ENCODE data around the gene ZNF28.
"Not testable (repeated sequence)": the region's sequence is repeated elsewhere in the genome, so short reads cannot be mapped to it uniquely, and the experiment has no call there.

Gene ZNF28

DNA sequence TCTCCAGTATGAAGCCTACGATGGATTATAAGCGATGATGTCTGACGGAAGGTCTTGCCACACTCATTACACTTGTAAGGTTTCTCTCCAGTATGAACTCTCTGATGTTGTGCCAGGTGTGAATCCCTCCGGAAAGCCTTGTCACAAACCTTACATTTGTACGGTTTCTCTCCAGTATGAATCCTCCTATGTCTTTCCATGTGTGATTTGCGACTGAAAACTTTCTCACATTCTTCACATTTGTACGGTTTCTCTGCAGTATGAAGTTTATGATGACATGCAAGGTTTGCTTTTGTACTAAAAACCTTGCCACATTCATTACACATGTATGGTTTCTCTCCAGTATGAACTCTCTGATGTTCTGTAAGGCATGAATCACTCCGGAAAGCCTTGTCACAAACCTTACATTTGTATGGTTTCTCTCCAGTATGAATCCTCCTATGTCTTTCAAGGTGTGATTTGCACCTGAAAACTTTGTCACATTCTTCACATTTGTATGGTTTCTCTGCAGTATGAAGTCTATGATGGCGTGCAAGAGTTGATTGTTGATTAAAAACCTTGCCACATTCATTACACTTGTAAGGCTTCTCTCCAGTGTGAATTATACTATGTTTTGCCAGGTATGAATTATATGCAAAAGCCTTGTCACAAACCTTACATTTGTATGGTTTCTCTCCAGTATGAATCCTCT lies 21.3 kb downstream of the ZNF28 start:
- ATAC-seq, result not testable (repeated sequence)

DNA sequence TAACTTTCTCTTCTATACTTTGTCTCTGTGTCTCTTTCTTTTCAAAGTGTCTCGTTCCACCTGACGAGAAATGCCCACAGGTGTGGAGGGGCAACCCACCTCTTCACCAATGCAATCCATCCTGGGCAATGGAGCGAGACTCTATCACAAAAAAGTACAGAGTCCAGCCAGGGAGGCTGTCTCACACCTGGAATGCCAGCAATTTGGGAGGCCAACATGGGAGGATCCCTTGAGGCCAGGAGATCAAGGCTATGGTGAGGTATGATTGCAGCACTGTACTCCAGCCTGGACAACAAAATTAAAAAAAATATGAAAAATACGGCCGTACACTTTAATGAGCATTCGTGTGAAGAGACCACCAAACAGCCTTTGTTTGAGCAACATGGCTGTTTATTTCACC lies 32.0 kb downstream of the ZNF28 start:
- ATAC-seq, result no peak
- TF ChIP-seq ZFP3 (CRISPR knock-in tag; IDR thresholded peaks at IDR 0.05) (no peak), SNAI2 (CRISPR knock-in tag; IDR thresholded peaks at IDR 0.05) (no peak), PPARA (CRISPR knock-in tag; IDR thresholded peaks at IDR 0.05; ENCODE audit: borderline replicate concordance) (no peak), ESRRG (CRISPR knock-in tag; IDR thresholded peaks at IDR 0.05) (no peak), OSR1 (CRISPR knock-in tag; IDR thresholded peaks at IDR 0.05) (no peak), TCF4 (CRISPR knock-in tag; IDR thresholded peaks at IDR 0.05; ENCODE audit: borderline replicate concordance) (no peak), CSDC2 (CRISPR knock-in tag; IDR thresholded peaks at IDR 0.05) (no peak), ARNTL (CRISPR knock-in tag; IDR thresholded peaks at IDR 0.05; ENCODE audit: borderline replicate concordance, low read depth) (no peak)
- TF ChIP-seq, protein P1, sequence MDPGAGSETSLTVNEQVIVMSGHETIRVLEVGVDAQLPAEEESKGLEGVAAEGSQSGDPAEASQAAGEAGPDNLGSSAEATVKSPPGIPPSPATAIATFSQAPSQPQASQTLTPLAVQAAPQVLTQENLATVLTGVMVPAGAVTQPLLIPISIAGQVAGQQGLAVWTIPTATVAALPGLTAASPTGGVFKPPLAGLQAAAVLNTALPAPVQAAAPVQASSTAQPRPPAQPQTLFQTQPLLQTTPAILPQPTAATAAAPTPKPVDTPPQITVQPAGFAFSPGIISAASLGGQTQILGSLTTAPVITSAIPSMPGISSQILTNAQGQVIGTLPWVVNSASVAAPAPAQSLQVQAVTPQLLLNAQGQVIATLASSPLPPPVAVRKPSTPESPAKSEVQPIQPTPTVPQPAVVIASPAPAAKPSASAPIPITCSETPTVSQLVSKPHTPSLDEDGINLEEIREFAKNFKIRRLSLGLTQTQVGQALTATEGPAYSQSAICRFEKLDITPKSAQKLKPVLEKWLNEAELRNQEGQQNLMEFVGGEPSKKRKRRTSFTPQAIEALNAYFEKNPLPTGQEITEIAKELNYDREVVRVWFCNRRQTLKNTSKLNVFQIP (CRISPR knock-in tag; IDR thresholded peaks at IDR 0.05; ENCODE audit: borderline replicate concordance, low read depth), result no peak

DNA sequence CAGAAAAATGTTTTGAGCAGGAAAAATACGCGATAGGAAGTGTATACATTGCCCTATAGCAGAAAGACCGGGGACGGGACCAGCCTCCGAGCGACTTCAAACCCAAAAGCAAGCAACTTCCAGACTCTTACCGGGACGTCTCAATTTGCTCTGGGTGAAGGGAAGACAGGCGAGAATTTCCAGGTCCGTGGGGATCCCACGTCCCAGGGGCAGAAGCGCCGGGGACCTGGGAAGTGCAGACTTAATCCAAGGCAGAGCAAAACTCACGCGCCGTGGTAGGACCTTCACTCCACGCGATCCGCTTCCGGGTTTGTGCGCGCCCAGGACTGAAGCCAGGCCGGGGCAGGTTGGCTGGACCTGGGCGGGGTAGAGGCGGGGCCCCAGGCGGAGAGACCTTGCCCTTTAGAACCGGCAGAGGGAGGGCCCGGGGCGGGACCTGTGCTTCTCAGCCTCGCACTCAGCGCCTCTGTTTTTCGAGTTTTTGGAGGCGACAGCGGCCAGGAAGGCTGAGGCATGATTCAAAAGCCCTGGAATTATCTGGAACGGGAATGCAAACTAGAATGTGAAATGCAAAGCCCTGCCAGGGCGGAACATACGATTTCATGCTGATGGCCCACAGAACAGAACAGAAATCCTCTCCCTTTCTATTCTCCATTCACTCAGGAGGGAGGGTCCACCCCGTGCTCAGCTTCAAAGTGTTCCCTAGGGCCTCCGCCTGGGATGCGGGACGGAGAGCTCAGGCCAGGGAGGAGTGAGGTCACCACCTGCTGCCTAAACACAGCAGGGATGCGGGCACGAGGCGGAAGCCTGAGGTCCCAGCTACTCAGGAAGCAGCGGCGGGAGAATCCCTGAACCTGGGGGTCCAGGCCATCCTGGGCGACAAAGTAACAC lies 34.7 kb downstream of the ZNF28 start, which contains the start of gene ZNF600:
Gene ZNF600 (minus strand): TSS at position 328 of the 891 bp plus-strand sequence. CDS start 7,903 bp downstream, outside the sequence.
- ATAC-seq, result peak; percentile 99

DNA sequence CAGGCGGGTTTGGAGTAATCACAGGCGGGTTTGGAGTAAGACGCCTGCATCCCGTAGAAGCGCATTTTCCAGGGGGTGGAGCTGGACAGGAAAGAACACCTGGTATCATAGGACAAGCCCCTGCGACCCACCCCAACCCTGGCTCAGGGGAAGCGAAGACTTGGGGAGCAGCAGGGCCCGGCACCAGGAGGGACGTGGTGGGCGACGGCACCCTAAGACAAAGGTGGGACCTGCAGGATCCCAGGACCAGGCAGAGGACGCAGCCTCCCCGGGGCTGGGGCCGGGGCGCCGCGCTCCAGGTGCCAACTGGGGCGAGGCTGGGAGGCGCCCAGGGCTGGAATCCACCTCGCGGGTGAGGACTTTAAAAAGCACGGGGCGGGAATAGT lies 35.4 kb downstream of the ZNF28 start:
- peak; percentile 58 for ATAC-seq

More for the DNA sequence above, 35.4 kb downstream of the ZNF28 start:
- TF ChIP-seq CSDC2 (CRISPR knock-in tag; IDR thresholded peaks at IDR 0.05) (no peak), SNAI2 (CRISPR knock-in tag; IDR thresholded peaks at IDR 0.05) (no peak), ZNF70 (CRISPR knock-in tag; IDR thresholded peaks at IDR 0.05) (no peak), ZC3H10 (CRISPR knock-in tag; IDR thresholded peaks at IDR 0.05) (no peak), TCF4 (CRISPR knock-in tag; IDR thresholded peaks at IDR 0.05; ENCODE audit: borderline replicate concordance) (no peak), ZFP3 (CRISPR knock-in tag; IDR thresholded peaks at IDR 0.05) (no peak), ARNTL (CRISPR knock-in tag; IDR thresholded peaks at IDR 0.05; ENCODE audit: borderline replicate concordance, low read depth) (no peak), TOX (CRISPR knock-in tag; IDR thresholded peaks at IDR 0.05; ENCODE audit: borderline replicate concordance) (no peak), BACH2 (CRISPR knock-in tag; IDR thresholded peaks at IDR 0.05; ENCODE audit: borderline replicate concordance) (no peak), GLIS3 (CRISPR knock-in tag; IDR thresholded peaks at IDR 0.05) (no peak), OSR1 (CRISPR knock-in tag; IDR thresholded peaks at IDR 0.05) (no peak), ZNF8 (CRISPR knock-in tag; IDR thresholded peaks at IDR 0.05) (no peak), ISL1 (CRISPR knock-in tag; IDR thresholded peaks at IDR 0.05) (no peak)
- TF ChIP-seq, protein P2, sequence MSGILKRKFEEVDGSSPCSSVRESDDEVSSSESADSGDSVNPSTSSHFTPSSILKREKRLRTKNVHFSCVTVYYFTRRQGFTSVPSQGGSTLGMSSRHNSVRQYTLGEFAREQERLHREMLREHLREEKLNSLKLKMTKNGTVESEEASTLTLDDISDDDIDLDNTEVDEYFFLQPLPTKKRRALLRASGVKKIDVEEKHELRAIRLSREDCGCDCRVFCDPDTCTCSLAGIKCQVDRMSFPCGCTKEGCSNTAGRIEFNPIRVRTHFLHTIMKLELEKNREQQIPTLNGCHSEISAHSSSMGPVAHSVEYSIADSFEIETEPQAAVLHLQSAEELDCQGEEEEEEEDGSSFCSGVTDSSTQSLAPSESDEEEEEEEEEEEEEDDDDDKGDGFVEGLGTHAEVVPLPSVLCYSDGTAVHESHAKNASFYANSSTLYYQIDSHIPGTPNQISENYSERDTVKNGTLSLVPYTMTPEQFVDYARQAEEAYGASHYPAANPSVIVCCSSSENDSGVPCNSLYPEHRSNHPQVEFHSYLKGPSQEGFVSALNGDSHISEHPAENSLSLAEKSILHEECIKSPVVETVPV (CRISPR knock-in tag; IDR thresholded peaks at IDR 0.05), result no peak
- TF ChIP-seq, protein P3, sequence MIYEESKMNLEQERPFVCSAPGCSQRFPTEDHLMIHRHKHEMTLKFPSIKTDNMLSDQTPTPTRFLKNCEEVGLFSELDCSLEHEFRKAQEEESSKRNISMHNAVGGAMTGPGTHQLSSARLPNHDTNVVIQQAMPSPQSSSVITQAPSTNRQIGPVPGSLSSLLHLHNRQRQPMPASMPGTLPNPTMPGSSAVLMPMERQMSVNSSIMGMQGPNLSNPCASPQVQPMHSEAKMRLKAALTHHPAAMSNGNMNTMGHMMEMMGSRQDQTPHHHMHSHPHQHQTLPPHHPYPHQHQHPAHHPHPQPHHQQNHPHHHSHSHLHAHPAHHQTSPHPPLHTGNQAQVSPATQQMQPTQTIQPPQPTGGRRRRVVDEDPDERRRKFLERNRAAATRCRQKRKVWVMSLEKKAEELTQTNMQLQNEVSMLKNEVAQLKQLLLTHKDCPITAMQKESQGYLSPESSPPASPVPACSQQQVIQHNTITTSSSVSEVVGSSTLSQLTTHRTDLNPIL (CRISPR knock-in tag; IDR thresholded peaks at IDR 0.05; ENCODE audit: low read depth), result no peak
- TF ChIP-seq, protein P4, sequence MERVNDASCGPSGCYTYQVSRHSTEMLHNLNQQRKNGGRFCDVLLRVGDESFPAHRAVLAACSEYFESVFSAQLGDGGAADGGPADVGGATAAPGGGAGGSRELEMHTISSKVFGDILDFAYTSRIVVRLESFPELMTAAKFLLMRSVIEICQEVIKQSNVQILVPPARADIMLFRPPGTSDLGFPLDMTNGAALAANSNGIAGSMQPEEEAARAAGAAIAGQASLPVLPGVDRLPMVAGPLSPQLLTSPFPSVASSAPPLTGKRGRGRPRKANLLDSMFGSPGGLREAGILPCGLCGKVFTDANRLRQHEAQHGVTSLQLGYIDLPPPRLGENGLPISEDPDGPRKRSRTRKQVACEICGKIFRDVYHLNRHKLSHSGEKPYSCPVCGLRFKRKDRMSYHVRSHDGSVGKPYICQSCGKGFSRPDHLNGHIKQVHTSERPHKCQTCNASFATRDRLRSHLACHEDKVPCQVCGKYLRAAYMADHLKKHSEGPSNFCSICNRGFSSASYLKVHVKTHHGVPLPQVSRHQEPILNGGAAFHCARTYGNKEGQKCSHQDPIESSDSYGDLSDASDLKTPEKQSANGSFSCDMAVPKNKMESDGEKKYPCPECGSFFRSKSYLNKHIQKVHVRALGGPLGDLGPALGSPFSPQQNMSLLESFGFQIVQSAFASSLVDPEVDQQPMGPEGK (CRISPR knock-in tag; IDR thresholded peaks at IDR 0.05; ENCODE audit: borderline replicate concordance), result no peak
- TF ChIP-seq, protein P5, sequence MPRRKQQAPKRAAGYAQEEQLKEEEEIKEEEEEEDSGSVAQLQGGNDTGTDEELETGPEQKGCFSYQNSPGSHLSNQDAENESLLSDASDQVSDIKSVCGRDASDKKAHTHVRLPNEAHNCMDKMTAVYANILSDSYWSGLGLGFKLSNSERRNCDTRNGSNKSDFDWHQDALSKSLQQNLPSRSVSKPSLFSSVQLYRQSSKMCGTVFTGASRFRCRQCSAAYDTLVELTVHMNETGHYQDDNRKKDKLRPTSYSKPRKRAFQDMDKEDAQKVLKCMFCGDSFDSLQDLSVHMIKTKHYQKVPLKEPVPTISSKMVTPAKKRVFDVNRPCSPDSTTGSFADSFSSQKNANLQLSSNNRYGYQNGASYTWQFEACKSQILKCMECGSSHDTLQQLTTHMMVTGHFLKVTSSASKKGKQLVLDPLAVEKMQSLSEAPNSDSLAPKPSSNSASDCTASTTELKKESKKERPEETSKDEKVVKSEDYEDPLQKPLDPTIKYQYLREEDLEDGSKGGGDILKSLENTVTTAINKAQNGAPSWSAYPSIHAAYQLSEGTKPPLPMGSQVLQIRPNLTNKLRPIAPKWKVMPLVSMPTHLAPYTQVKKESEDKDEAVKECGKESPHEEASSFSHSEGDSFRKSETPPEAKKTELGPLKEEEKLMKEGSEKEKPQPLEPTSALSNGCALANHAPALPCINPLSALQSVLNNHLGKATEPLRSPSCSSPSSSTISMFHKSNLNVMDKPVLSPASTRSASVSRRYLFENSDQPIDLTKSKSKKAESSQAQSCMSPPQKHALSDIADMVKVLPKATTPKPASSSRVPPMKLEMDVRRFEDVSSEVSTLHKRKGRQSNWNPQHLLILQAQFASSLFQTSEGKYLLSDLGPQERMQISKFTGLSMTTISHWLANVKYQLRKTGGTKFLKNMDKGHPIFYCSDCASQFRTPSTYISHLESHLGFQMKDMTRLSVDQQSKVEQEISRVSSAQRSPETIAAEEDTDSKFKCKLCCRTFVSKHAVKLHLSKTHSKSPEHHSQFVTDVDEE (CRISPR knock-in tag; IDR thresholded peaks at IDR 0.05), result no peak
- TF ChIP-seq, protein P1 (CRISPR knock-in tag; IDR thresholded peaks at IDR 0.05; ENCODE audit: borderline replicate concordance, low read depth), result no peak

All from SK-N-SH treated with all-trans-retinoic acid at 6 μM for 48 hours (cell line).